DMS79 (cell line): ENCODE measurements around the gene PLA2G4D.

Source experiments
- DNase-seq: peaks from one replicate; lab custom pipeline; 2025; lab: John Stamatoyannopoulos, UW

PLA2G4D gene

GRCh38 chr15:42021593-42021992, 72.8 kb downstream of the PLA2G4D start:
- no peak for DNase-seq

- no peak for DNase-seq
Measured at GRCh38 chr15:42020713-42021273, 73.6 kb downstream of the PLA2G4D start, which contains the start of gene PLA2G4E. Gene PLA2G4E (minus strand): TSS chr15:42021042. CDS start chr15:42021030, 12 bp downstream.

GRCh38 chr15:42018306-42019224, 75.8 kb downstream of the PLA2G4D start:
- no peak for DNase-seq
